DMS53 treated with DMSO at 0.1 percent for 48 hours (cell line): ENCODE measurements around the gene FAM53A.
A peak's percentile ranks its signal among the peaks of the same experiment; 100 is the strongest.
"Not testable (repeated sequence)": the region's sequence is repeated elsewhere in the genome, so short reads cannot be mapped to it uniquely, and the experiment has no call there.

Source experiments
- DNase-seq: peaks from one replicate; lab custom pipeline; 2025; ENCODE audit not compliant: unreplicated experiment; lab: John Stamatoyannopoulos, UW

The FAM53A gene

GRCh38 chr4:1608196-1608820 is 75.8 kb downstream of the FAM53A start:
- no peak for DNase-seq

- not testable (repeated sequence) for DNase-seq
Measured at GRCh38 chr4:1607436-1608195, 76.5 kb downstream of the FAM53A start.

GRCh38 chr4:1604706-1605205 is 79.4 kb downstream of the FAM53A start:
- peak; percentile 46 for DNase-seq

GRCh38 chr4:1604181-1604705 is 79.9 kb downstream of the FAM53A start:
- DNase-seq: no peak

- no peak for DNase-seq
Measured at GRCh38 chr4:1603413-1604135, 80.5 kb downstream of the FAM53A start.

- DNase-seq: no peak
Measured at GRCh38 chr4:1602655-1603412, 81.3 kb downstream of the FAM53A start.

GRCh38 chr4:1601852-1602654 is 82.1 kb downstream of the FAM53A start:
- no peak for DNase-seq

GRCh38 chr4:1601533-1601835 is 82.6 kb downstream of the FAM53A start:
- no peak for DNase-seq

- DNase-seq: no peak
Measured at GRCh38 chr4:1600811-1601532, 83.1 kb downstream of the FAM53A start.

GRCh38 chr4:1600211-1600780 is 83.8 kb downstream of the FAM53A start:
- DNase-seq: no peak

- DNase-seq: no peak
Measured at GRCh38 chr4:1599491-1600210, 84.5 kb downstream of the FAM53A start.

- no peak for DNase-seq
Measured at GRCh38 chr4:1599026-1599481, 85.1 kb downstream of the FAM53A start.

GRCh38 chr4:1598206-1599025 is 85.7 kb downstream of the FAM53A start:
- no peak for DNase-seq

- no peak for DNase-seq
Measured at GRCh38 chr4:1597021-1597931, 86.8 kb downstream of the FAM53A start.

- no peak for DNase-seq
Measured at GRCh38 chr4:1596393-1596792, 87.7 kb downstream of the FAM53A start.

- no peak for DNase-seq
Measured at GRCh38 chr4:1595789-1596325, 88.3 kb downstream of the FAM53A start.
